Neural progenitor cell (in vitro differentiated cells): Measurements from ENCODE around the gene CIART. TPM values are rescaled to one million over a fixed set of nuclear protein-coding genes. Genes with fewer than 3 reads are reported as not detected.
"Not testable (repeated sequence)": the region's sequence is repeated elsewhere in the genome, so short reads cannot be mapped to it uniquely, and the experiment has no call there.

Source experiments
- DNase-seq: peaks from one replicate; pipeline ENCODE4 v3.0.0-alpha.2; 2016; ENCODE audit warnings: low spot score
- H2AFZ ChIP-seq: fragments of 200-600 bp; sonication (generic); replicated peaks from 2 replicates; pipeline ENCODE4 v1.6.1; 2016; ENCODE audit warnings: antibody characterized with exemption
- H3F3A ChIP-seq: fragments of 200-600 bp; sonication (generic); 2 replicates; pipeline ENCODE4 v1.6.1; 2016; ENCODE audit warnings: antibody characterized with exemption, low read depth
- H3K27ac ChIP-seq: fragments of 200-600 bp; sonication (generic); 2 replicates; pipeline ENCODE4 v1.5.1; 2016; ENCODE audit warnings: mild to moderate bottlenecking
- H3K27me3 ChIP-seq: fragments of 200-600 bp; sonication (generic); 2 replicates; pipeline ENCODE4 v1.6.1; 2016; ENCODE audit warnings: mild to moderate bottlenecking, moderate library complexity
- H3K36me3 ChIP-seq: fragments of 200-600 bp; sonication (generic); 2 replicates; pipeline ENCODE4 v1.5.1; 2016
- H3K4me1 ChIP-seq: fragments of 200-600 bp; sonication (generic); 2 replicates; pipeline ENCODE4 v1.6.1; 2016; ENCODE audit warnings: mixed run types
- H3K4me2 ChIP-seq: fragments of 200-600 bp; sonication (generic); 2 replicates; pipeline ENCODE4 v1.6.1; 2016
- H3K4me3 ChIP-seq: fragments of 200-600 bp; sonication (generic); 2 replicates; pipeline ENCODE4 v1.5.1; 2016
- H3K79me2 ChIP-seq: fragments of 200-600 bp; sonication (generic); 2 replicates; pipeline ENCODE4 v1.6.1; 2016; ENCODE audit warnings: low read depth
- H3K9ac ChIP-seq: fragments of 200-600 bp; sonication (generic); 2 replicates; pipeline ENCODE4 v1.6.1; 2016
- H3K9me3 ChIP-seq: fragments of 200-600 bp; sonication (generic); 2 replicates; pipeline ENCODE4 v1.5.1; 2016; ENCODE audit warnings: low read depth
- H4K20me1 ChIP-seq: fragments of 200-600 bp; sonication (generic); 2 replicates; pipeline ENCODE4 v1.6.1; 2016; ENCODE audit warnings: low read depth
- H3K27ac Mint-ChIP-seq: 3 replicates; pipeline ENCODE4 v1.8.0; 2021; ENCODE audit warnings: mixed read lengths
- H3K27me3 Mint-ChIP-seq: 2 replicates; pipeline ENCODE4 v1.8.0; 2022; ENCODE audit warnings: low read depth, mild to moderate bottlenecking, inconsistent platforms, moderate library complexity, mixed read lengths; ENCODE audit not compliant: insufficient read depth
- H3K36me3 Mint-ChIP-seq: 3 replicates; pipeline ENCODE4 v1.8.0; 2021; ENCODE audit warnings: mixed read lengths
- H3K4me1 Mint-ChIP-seq: 3 replicates; pipeline ENCODE4 v1.8.0; 2021; ENCODE audit warnings: mixed read lengths
- H3K4me3 Mint-ChIP-seq: 3 replicates; pipeline ENCODE4 v1.8.0; 2021; ENCODE audit warnings: mild to moderate bottlenecking, moderate library complexity, mixed read lengths
- H3K9me3 Mint-ChIP-seq: 3 replicates; pipeline ENCODE4 v1.8.0; 2020; ENCODE audit warnings: mixed read lengths
- EZH2 ChIP-seq: fragments of 200-600 bp; sonication (generic); IDR thresholded peaks from 2 replicates; pipeline ENCODE4 v1.6.1; 2017; ENCODE audit warnings: antibody characterized with exemption, mild to moderate bottlenecking, moderate library complexity
- EZH2phosphoT487 ChIP-seq: fragments of 200-600 bp; sonication (generic); IDR thresholded peaks from 2 replicates; pipeline ENCODE4 v1.6.1; 2017; ENCODE audit warnings: antibody characterized with exemption
- total RNA-seq: library from RNA; depleted of rRNA; stranded (reverse); fragments of >200 nt; gene quantifications from 2 replicates; pipeline ENCODE4 v1.2.3, GENCODE V29; 2015; ENCODE audit warnings: low replicate concordance
- TF ChIP-seq, protein P1 (sequence below): fragments of 200-600 bp; sonication (generic); IDR thresholded peaks from 2 replicates; pipeline ENCODE4 v1.5.1; 2017; ENCODE audit warnings: antibody characterized with exemption, mild to moderate bottlenecking

CIART gene
- total RNA-seq, 1 donor from 2014 or later, result 25.3 TPM

DNA sequence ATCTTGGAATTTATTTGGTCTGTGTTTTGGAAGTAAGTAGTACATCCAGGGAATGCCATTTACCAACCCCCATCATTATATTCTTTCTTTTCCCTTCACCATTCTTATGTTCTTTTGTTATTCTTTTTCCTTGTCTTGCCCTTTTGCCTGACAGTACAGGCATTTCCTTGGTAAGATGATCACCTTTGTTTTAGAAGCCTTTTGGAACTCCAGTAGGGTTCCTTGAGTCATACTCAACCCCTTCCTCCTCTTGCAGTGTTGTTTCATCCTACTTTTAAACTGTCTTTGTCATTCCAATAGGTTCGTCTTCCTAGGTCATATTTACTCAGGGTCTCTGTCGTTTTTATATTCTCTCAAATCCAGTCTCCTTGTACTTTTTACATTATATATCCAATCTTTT is 20.5 kb downstream of the CIART start:
- Mint-ChIP-seq H3K9me3 (no peaks in the 10 kb centered on the region), H3K27ac (no peak overlapping the region), H3K36me3 (peaks cover 27% of the 10 kb centered on the region), H3K4me3 (no peak overlapping the region), H3K4me1 (no peaks in the 10 kb centered on the region), H3K27me3 (no peaks in the 10 kb centered on the region)
- no peaks in the 10 kb centered on the region for H3F3A ChIP-seq
- H3K9ac ChIP-seq, result no peak overlapping the region
- no peak overlapping the region for H3K27ac ChIP-seq
- DNase-seq, result no peak
- TF ChIP-seq, protein P1, sequence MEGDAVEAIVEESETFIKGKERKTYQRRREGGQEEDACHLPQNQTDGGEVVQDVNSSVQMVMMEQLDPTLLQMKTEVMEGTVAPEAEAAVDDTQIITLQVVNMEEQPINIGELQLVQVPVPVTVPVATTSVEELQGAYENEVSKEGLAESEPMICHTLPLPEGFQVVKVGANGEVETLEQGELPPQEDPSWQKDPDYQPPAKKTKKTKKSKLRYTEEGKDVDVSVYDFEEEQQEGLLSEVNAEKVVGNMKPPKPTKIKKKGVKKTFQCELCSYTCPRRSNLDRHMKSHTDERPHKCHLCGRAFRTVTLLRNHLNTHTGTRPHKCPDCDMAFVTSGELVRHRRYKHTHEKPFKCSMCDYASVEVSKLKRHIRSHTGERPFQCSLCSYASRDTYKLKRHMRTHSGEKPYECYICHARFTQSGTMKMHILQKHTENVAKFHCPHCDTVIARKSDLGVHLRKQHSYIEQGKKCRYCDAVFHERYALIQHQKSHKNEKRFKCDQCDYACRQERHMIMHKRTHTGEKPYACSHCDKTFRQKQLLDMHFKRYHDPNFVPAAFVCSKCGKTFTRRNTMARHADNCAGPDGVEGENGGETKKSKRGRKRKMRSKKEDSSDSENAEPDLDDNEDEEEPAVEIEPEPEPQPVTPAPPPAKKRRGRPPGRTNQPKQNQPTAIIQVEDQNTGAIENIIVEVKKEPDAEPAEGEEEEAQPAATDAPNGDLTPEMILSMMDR, result no peak
- TF ChIP-seq EZH2phosphoT487 (no peak), EZH2 (no peak)
- no peaks in the 10 kb centered on the region for H3K36me3 ChIP-seq
- no peak overlapping the region for H2AFZ ChIP-seq
- no peaks in the 10 kb centered on the region for H3K9me3 ChIP-seq
- peaks cover 4% of the 10 kb centered on the region for H4K20me1 ChIP-seq
- no peak overlapping the region for H3K4me2 ChIP-seq
- no peaks in the 10 kb centered on the region for H3K27me3 ChIP-seq
- H3K4me3 ChIP-seq, result no peak overlapping the region
- H3K79me2 ChIP-seq, result peaks cover 25% of the 10 kb centered on the region
- H3K4me1 ChIP-seq, result no peaks in the 10 kb centered on the region

DNA sequence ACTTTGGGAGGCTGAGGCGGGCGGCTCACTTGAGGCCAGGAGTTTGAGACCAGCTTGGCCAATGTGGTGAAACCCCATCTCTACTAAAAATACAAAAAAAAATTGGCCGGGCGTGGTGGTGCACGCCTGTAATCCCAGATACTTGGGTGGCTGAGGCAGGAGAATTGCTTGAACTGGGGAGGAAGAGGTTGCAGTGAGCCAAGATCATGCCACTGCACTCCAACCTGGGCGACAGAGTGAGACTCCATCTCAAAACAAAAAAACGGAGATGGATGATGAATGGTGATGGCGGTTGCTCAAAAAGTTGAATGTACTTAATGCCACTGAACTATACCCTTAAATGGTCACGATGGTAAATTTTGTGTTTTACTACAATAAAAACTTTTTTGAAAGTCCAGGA is 26.2 kb downstream of the CIART start:
- not testable (repeated sequence) for H3K9ac ChIP-seq, H3K4me1 Mint-ChIP-seq, H2AFZ ChIP-seq, DNase-seq, H3K4me3 ChIP-seq, H3K9me3 Mint-ChIP-seq, H4K20me1 ChIP-seq, H3K4me3 Mint-ChIP-seq, H3K4me1 ChIP-seq, H3K27me3 ChIP-seq, H3K27me3 Mint-ChIP-seq, H3K27ac ChIP-seq, H3K9me3 ChIP-seq, H3K79me2 ChIP-seq, H3K27ac Mint-ChIP-seq, H3K36me3 ChIP-seq, H3K4me2 ChIP-seq, H3F3A ChIP-seq
- peaks cover 16% of the 10 kb centered on the region for H3K36me3 Mint-ChIP-seq

DNA sequence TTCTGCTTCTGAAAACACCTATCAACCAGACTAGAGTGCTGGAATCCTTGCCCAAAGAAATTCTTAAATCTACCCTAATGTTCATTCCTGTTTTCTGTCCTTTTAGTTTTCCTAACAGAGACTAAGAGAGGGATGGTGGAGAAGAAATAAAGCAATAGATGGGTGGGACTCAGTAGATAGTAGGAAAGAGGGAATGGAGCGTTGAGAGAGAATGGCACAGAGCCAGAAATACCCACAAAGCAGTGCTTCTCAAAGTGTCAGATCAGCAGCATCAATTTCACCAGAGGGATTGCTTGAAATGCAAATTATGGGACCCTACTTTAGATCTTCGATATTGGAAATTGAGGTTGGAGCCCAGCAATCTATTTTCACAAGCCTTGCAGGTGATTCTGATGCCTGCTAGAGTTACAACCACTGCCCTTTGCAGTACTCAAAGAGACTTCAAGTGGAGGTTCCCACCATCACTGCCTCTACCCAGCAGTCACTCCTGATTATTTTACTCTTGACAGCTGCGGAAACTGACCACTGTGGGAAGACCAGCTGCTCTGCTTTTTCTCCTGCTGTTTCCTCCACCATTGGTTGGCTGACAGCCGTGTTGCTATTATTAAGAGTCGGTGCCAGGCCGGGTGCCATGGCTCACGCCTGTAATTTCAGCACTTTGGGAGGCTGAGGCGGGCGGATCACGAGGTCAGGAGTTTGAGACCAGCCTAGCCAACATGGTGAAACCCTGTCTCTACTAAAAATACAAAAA is 27.6 kb downstream of the CIART start:
- peaks cover 16% of the 10 kb centered on the region for H3K36me3 Mint-ChIP-seq
- no peak overlapping the region for H2AFZ ChIP-seq
- no peak overlapping the region for H3K4me3 Mint-ChIP-seq
- H3K9me3 Mint-ChIP-seq, result no peaks in the 10 kb centered on the region
- no peaks in the 10 kb centered on the region for H3K4me1 ChIP-seq
- H3K9me3 ChIP-seq, result no peaks in the 10 kb centered on the region
- no peak overlapping the region for H3K27ac ChIP-seq
- no peak overlapping the region for H3K27ac Mint-ChIP-seq
- DNase-seq, result no peak
- no peak overlapping the region for H3K4me2 ChIP-seq
- peaks cover 2% of the 10 kb centered on the region for H3K27me3 Mint-ChIP-seq
- no peaks in the 10 kb centered on the region for H4K20me1 ChIP-seq
- H3K9ac ChIP-seq, result no peak overlapping the region
- no peak overlapping the region for H3K4me3 ChIP-seq
- H3K79me2 ChIP-seq, result no peaks in the 10 kb centered on the region
- TF ChIP-seq, protein P1, result no peak
- no peak for TF ChIP-seq EZH2phosphoT487
- H3K36me3 ChIP-seq, result no peaks in the 10 kb centered on the region
- H3F3A ChIP-seq, result peaks cover 9% of the 10 kb centered on the region
- no peaks in the 10 kb centered on the region for H3K27me3 ChIP-seq
- peaks cover 6% of the 10 kb centered on the region for H3K4me1 Mint-ChIP-seq

DNA sequence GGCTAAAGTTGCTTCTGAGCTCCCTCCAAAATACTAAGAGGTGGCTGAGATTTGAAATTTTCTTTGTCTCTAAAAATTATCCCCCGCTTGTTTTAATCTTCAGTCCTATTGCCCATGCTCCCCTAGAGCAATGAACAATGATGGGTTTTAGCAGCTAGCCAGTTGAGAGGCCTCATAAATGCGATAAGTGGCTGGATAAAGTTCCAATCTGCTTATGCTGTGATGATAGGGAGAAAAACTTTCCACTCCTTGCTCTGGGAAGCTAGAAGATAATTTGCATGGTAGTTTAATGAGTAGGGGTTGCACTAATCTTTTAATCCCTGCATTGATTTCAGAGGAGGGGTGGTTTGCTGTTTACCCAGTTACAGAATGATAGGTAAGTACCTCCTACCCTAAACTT is 29.4 kb downstream of the CIART start:
- peak overlapping the region; percentile 29 for H3K27ac ChIP-seq
- Mint-ChIP-seq H3K9me3 (no peaks in the 10 kb centered on the region), H3K27ac (peak overlapping the region; percentile 62), H3K4me1 (peaks cover 6% of the 10 kb centered on the region), H3K27me3 (peaks cover 4% of the 10 kb centered on the region), H3K4me3 (no peak overlapping the region), H3K36me3 (peaks cover 11% of the 10 kb centered on the region)
- DNase-seq, result no peak
- no peaks in the 10 kb centered on the region for H3K79me2 ChIP-seq
- no peaks in the 10 kb centered on the region for H3K4me1 ChIP-seq
- no peaks in the 10 kb centered on the region for H4K20me1 ChIP-seq
- H2AFZ ChIP-seq, result no peak overlapping the region
- H3K4me2 ChIP-seq, result no peak overlapping the region
- peaks cover 9% of the 10 kb centered on the region for H3F3A ChIP-seq
- H3K9me3 ChIP-seq, result no peaks in the 10 kb centered on the region
- TF ChIP-seq, protein P1, result no peak
- TF ChIP-seq EZH2 (no peak), EZH2phosphoT487 (no peak)
- no peak overlapping the region for H3K4me3 ChIP-seq
- H3K27me3 ChIP-seq, result no peaks in the 10 kb centered on the region
- no peak overlapping the region for H3K9ac ChIP-seq
- H3K36me3 ChIP-seq, result no peaks in the 10 kb centered on the region

DNA sequence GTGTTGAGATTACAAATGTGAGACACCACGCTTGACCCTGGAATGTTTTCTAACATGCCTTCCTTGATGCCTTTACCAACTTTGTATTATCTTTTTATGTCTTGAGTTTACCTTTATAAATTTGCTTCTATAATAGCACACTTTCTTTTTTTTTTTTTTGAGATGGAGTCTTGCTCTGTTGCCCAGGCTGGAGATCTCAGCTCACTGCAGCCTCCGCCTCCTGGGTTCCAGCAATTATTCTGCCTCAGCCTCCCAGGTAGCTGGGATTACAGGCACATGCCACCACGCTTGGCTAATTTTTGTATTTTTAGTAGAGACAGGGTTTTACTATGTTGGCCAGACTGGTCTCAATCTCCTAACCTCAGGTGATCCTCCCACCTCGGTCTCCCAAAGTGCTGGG is 32.3 kb downstream of the CIART start:
- H3K27ac ChIP-seq, H3K9me3 Mint-ChIP-seq, H3K79me2 ChIP-seq, H3K27me3 ChIP-seq, H3K27ac Mint-ChIP-seq, H3K4me1 ChIP-seq, DNase-seq, H3K4me3 Mint-ChIP-seq, H3K36me3 Mint-ChIP-seq, H3K9ac ChIP-seq, H3K27me3 Mint-ChIP-seq, H3K36me3 ChIP-seq, H3K4me1 Mint-ChIP-seq, H3K4me2 ChIP-seq, H4K20me1 ChIP-seq, H2AFZ ChIP-seq, H3F3A ChIP-seq, H3K9me3 ChIP-seq, H3K4me3 ChIP-seq: not testable (repeated sequence)
